ENCODE results near the gene CACNA1C.

Gene CACNA1C

GRCh38 chr12:2366711-2367110 lies 313.9 kb downstream of the CACNA1C start:
- no peak for DNase-seq (ENCODE audit: low spot score)

- no peak for DNase-seq (ENCODE audit: low spot score)
Measured at GRCh38 chr12:2372178-2372577, 319.4 kb downstream of the CACNA1C start.

- no peak for DNase-seq (ENCODE audit: low spot score)
Measured at GRCh38 chr12:2372735-2373134, 319.9 kb downstream of the CACNA1C start.

GRCh38 chr12:2373307-2373706 lies 320.5 kb downstream of the CACNA1C start:
- no peak for DNase-seq (ENCODE audit: low spot score)

- no peak for DNase-seq (ENCODE audit: low spot score)
Measured at GRCh38 chr12:2374092-2374906, 321.5 kb downstream of the CACNA1C start.

- no peak for DNase-seq (ENCODE audit: low spot score)
Measured at GRCh38 chr12:2375871-2376270, 323.1 kb downstream of the CACNA1C start.

- no peak for DNase-seq (ENCODE audit: low spot score)
Measured at GRCh38 chr12:2376908-2377657, 324.3 kb downstream of the CACNA1C start.

- no peak for DNase-seq (ENCODE audit: low spot score)
Measured at GRCh38 chr12:2378835-2379330, 326.1 kb downstream of the CACNA1C start.

GRCh38 chr12:2380946-2381345 lies 328.2 kb downstream of the CACNA1C start:
- DNase-seq (ENCODE audit: low spot score): no peak

- DNase-seq (ENCODE audit: low spot score): no peak
Measured at GRCh38 chr12:2382370-2383155, 329.8 kb downstream of the CACNA1C start.

- no peak for DNase-seq (ENCODE audit: low spot score)
Measured at GRCh38 chr12:2383325-2384028, 330.7 kb downstream of the CACNA1C start.

GRCh38 chr12:2384029-2384386 lies 331.2 kb downstream of the CACNA1C start:
- DNase-seq (ENCODE audit: low spot score): no peak

GRCh38 chr12:2384533-2385351 lies 332.0 kb downstream of the CACNA1C start:
- no peak for DNase-seq (ENCODE audit: low spot score)

- no peak for DNase-seq (ENCODE audit: low spot score)
Measured at GRCh38 chr12:2385529-2385928, 332.7 kb downstream of the CACNA1C start.

- no peak for DNase-seq (ENCODE audit: low spot score)
Measured at GRCh38 chr12:2386566-2386965, 333.8 kb downstream of the CACNA1C start.

GRCh38 chr12:2387103-2387834 lies 334.5 kb downstream of the CACNA1C start:
- no peak for DNase-seq (ENCODE audit: low spot score)

GRCh38 chr12:2389079-2389790 lies 336.4 kb downstream of the CACNA1C start:
- no peak for DNase-seq (ENCODE audit: low spot score)

GRCh38 chr12:2390133-2390532 lies 337.3 kb downstream of the CACNA1C start:
- DNase-seq (ENCODE audit: low spot score): no peak

- no peak for DNase-seq (ENCODE audit: low spot score)
Measured at GRCh38 chr12:2390850-2391390, 338.1 kb downstream of the CACNA1C start.

Data from germinal center (tissue), 1 donor.